Nephron progenitor cell (in vitro differentiated cells): Measurements from ENCODE around the gene SLC35F5.
"Not testable (repeated sequence)": the region's sequence is repeated elsewhere in the genome, so short reads cannot be mapped to it uniquely, and the experiment has no call there.

Source experiments
- DNase-seq: peaks from one replicate; pipeline ENCODE4 v3.0.0; 2021
- H3K27ac Mint-ChIP-seq: 2 replicates; pipeline ENCODE4 v1.8.0; 2021; ENCODE audit warnings: mild to moderate bottlenecking, moderate library complexity, mixed read lengths
- H3K27me3 Mint-ChIP-seq: 2 replicates; pipeline ENCODE4 v1.8.0; 2021; ENCODE audit warnings: mild to moderate bottlenecking, low read depth, mixed read lengths; ENCODE audit not compliant: poor library complexity
- H3K36me3 Mint-ChIP-seq: 2 replicates; pipeline ENCODE4 v1.8.0; 2021; ENCODE audit warnings: low read depth, mixed read lengths
- H3K4me1 Mint-ChIP-seq: 2 replicates; pipeline ENCODE4 v1.8.0; 2021; ENCODE audit warnings: mixed read lengths
- H3K4me3 Mint-ChIP-seq: 2 replicates; pipeline ENCODE4 v1.8.0; 2021; ENCODE audit warnings: mild to moderate bottlenecking, moderate library complexity, mixed read lengths
- H3K9me3 Mint-ChIP-seq: 2 replicates; pipeline ENCODE4 v1.8.0; 2021; ENCODE audit warnings: mild to moderate bottlenecking, moderate library complexity, mixed read lengths

SLC35F5 gene

DNA sequence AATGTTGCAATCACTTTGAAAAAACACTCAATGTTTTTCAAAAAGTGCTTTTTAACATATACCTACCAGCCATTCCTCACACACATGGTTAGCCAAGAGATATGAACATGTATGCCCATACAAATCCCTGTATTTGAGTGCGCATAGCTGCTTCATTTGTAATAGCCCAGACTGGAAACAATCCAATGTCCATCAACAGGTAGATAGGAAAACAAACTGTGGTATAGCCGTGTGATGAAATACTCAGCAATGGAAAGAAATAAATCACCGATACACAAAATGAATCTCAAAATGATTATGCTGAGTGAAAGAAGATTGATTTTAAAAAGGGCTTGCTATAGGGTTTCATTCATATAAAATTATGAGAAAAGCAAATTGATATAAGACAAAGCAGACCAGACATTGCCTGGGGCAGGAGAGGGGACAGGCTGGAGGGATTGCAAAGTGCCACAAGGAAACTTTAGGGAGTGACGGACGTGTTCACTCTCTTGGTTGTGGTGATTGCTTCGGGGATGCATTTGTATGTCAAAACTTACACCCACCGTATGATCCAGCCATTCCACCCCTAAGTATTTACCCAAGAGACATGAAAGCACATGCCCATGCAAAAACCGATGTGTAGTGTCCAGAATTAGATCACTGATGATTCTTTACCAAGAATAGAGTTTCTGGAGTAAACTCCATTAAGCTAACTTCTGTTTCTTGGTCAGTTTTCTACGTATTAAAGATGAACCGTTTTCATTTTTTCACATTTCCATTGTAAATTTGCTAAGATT, 93.0 kb downstream of the SLC35F5 start:
- H3K4me1 Mint-ChIP-seq, H3K27ac Mint-ChIP-seq, H3K4me3 Mint-ChIP-seq, DNase-seq, H3K27me3 Mint-ChIP-seq, H3K36me3 Mint-ChIP-seq: not testable (repeated sequence)
- peaks cover 16% of the 10 kb centered on the region for H3K9me3 Mint-ChIP-seq
